Activated CD8-positive, alpha-beta memory T cell treated with anti-CD3 and anti-CD28 coated beads, Interleukin-2, amount 10 ng/mL, durations not matched to agents 7 days and 5 days (primary cell): Measurements from ENCODE around the gene TPGS2. TPM values are rescaled to one million over a fixed set of nuclear protein-coding genes. Genes with fewer than 3 reads are reported as not detected.
"Not testable (repeated sequence)": the region's sequence is repeated elsewhere in the genome, so short reads cannot be mapped to it uniquely, and the experiment has no call there.

Experiments used
- ATAC-seq: fragments of 150-1000 bp; cut with Tn5 transposase; one replicate; pipeline ENCODE4 v1.10.0; 2021; ENCODE audit warnings: moderate library complexity
- CTCF ChIA-PET: fragments of 350-600 bp; sonication (Branson Sonifier 250); formaldehyde crosslinking; loops from one replicate; lab custom pipeline; 2021; ENCODE audit warnings: antibody characterized with exemption; lab: Charles Lee
- DNase-seq: peaks from one replicate; pipeline ENCODE4 v3.0.0-alpha.2; 2020
- H3K27ac Mint-ChIP-seq: one replicate; pipeline ENCODE4 v1.8.0; 2021; ENCODE audit warnings: mild to moderate bottlenecking, mixed read lengths
- H3K27me3 Mint-ChIP-seq: one replicate; pipeline ENCODE4 v1.8.0; 2021; ENCODE audit warnings: mixed read lengths
- H3K36me3 Mint-ChIP-seq: one replicate; pipeline ENCODE4 v1.8.0; 2021; ENCODE audit warnings: mild to moderate bottlenecking, mixed read lengths
- H3K4me1 Mint-ChIP-seq: one replicate; pipeline ENCODE4 v1.8.0; 2021; ENCODE audit warnings: mixed read lengths
- H3K4me3 Mint-ChIP-seq: one replicate; pipeline ENCODE4 v1.8.0; 2021; ENCODE audit warnings: mild to moderate bottlenecking, moderate library complexity, mixed read lengths
- H3K9me3 Mint-ChIP-seq: one replicate; pipeline ENCODE4 v1.8.0; 2022; ENCODE audit warnings: low read depth, mixed read lengths
- total RNA-seq, 2 experiments: library from RNA; stranded (reverse); gene quantifications; one replicate each; pipeline ENCODE4 v1.2.3, GENCODE V29; 2021

Gene TPGS2
- total RNA-seq, 2 experiments from 2014 or later = 119 to 120 TPM

GRCh38 chr18:36839835-36840234, 11.0 kb upstream of the TPGS2 start:
- CTCF ChIA-PET = interaction anchor here (2.3 kb wide), 1 partner anchor 10 kb away, joined by 7 read pairs; the partner anchor contains the start of genes KIAA1328 and TPGS2
- Mint-ChIP-seq H3K9me3 (no peaks in the 10 kb centered on the region), H3K27me3 (no peaks in the 10 kb centered on the region), H3K27ac (no peak overlapping the region), H3K4me1 (peaks cover 4% of the 10 kb centered on the region), H3K36me3 (peaks cover 46% of the 10 kb centered on the region), H3K4me3 (no peak overlapping the region)
- DNase-seq (no peak), ATAC-seq (no peak)

- DNase-seq (no peak), ATAC-seq (no peak)
- Mint-ChIP-seq H3K27ac (no peak overlapping the region), H3K4me3 (no peak overlapping the region), H3K36me3 (peaks cover 35% of the 10 kb centered on the region), H3K9me3 (no peaks in the 10 kb centered on the region), H3K27me3 (no peaks in the 10 kb centered on the region), H3K4me1 (peaks cover 8% of the 10 kb centered on the region)
- CTCF ChIA-PET = no interaction called here
Measured at GRCh38 chr18:36835927-36836326, 7.1 kb upstream of the TPGS2 start.

GRCh38 chr18:36833120-36833519, 4.3 kb upstream of the TPGS2 start:
- Mint-ChIP-seq H3K27ac (no peak overlapping the region), H3K36me3 (peaks cover 18% of the 10 kb centered on the region), H3K4me1 (peaks cover 23% of the 10 kb centered on the region), H3K9me3 (no peaks in the 10 kb centered on the region), H3K4me3 (no peak overlapping the region), H3K27me3 (no peaks in the 10 kb centered on the region)
- ATAC-seq = no peak
- DNase-seq = no peak
- CTCF ChIA-PET = no interaction called here

- CTCF ChIA-PET = no interaction called here
- Mint-ChIP-seq H3K27ac (no peak overlapping the region), H3K27me3 (no peaks in the 10 kb centered on the region), H3K36me3 (peaks cover 17% of the 10 kb centered on the region), H3K4me1 (peaks cover 37% of the 10 kb centered on the region), H3K9me3 (no peaks in the 10 kb centered on the region), H3K4me3 (no peak overlapping the region)
- ATAC-seq (no peak), DNase-seq (no peak)
Measured at GRCh38 chr18:36831139-36831538, 2.3 kb upstream of the TPGS2 start.

- Mint-ChIP-seq H3K27me3 (no peaks in the 10 kb centered on the region), H3K9me3 (no peaks in the 10 kb centered on the region), H3K27ac (peak overlapping the region; percentile 94), H3K4me1 (peaks cover 37% of the 10 kb centered on the region), H3K36me3 (peaks cover 16% of the 10 kb centered on the region), H3K4me3 (peak overlapping the region; percentile 92)
- no peak for ATAC-seq
- DNase-seq = no peak
- CTCF ChIA-PET = interaction anchor here (0.5 to 2.7 kb wide), 5 partner anchors 9 to 71 kb away, joined by 4 to 15 read pairs (median 6); no protein-coding TSS in a partner anchor
Measured at GRCh38 chr18:36830158-36830495, 1.3 kb upstream of the TPGS2 start.

GRCh38 chr18:36829362-36830157, 758 bp upstream of the TPGS2 start:
- no peaks in the 10 kb centered on the region for H3K9me3 Mint-ChIP-seq
- CTCF ChIA-PET = interaction anchor here (0.5 to 2.7 kb wide), 8 partner anchors 9 to 74 kb away, joined by 3 to 15 read pairs (median 5); no protein-coding TSS in a partner anchor
- H3K36me3 Mint-ChIP-seq = peaks cover 16% of the 10 kb centered on the region
- peak overlapping the region; percentile 92 for H3K4me3 Mint-ChIP-seq
- ATAC-seq (no peak), DNase-seq (no peak)
- peaks cover 39% of the 10 kb centered on the region for H3K4me1 Mint-ChIP-seq
- H3K27ac Mint-ChIP-seq = peak overlapping the region; percentile 94
- H3K27me3 Mint-ChIP-seq = no peaks in the 10 kb centered on the region

- peak overlapping the region; percentile 94 for H3K27ac Mint-ChIP-seq
- no peaks in the 10 kb centered on the region for H3K27me3 Mint-ChIP-seq
- DNase-seq (no peak), ATAC-seq (no peak)
- peaks cover 46% of the 10 kb centered on the region for H3K4me1 Mint-ChIP-seq
- H3K9me3 Mint-ChIP-seq = no peaks in the 10 kb centered on the region
- peaks cover 27% of the 10 kb centered on the region for H3K36me3 Mint-ChIP-seq
- H3K4me3 Mint-ChIP-seq = peak overlapping the region; percentile 92
- CTCF ChIA-PET = interaction anchor here (1.3 to 2.7 kb wide), 5 partner anchors 11 to 76 kb away, joined by 3 to 15 read pairs (median 6); no protein-coding TSS in a partner anchor
Measured at GRCh38 chr18:36828157-36828629, 609 bp downstream of the TPGS2 start.

- no peak for DNase-seq
Measured at GRCh38 chr18:36826556-36826955, 2.2 kb downstream of the TPGS2 start.

GRCh38 chr18:36825526-36825925, 3.3 kb downstream of the TPGS2 start:
- Mint-ChIP-seq H3K9me3 (no peaks in the 10 kb centered on the region), H3K36me3 (peaks cover 41% of the 10 kb centered on the region), H3K27me3 (no peaks in the 10 kb centered on the region), H3K27ac (no peak overlapping the region), H3K4me1 (peaks cover 35% of the 10 kb centered on the region), H3K4me3 (no peak overlapping the region)
- ATAC-seq (no peak), DNase-seq (no peak)
- CTCF ChIA-PET = no interaction called here

More at GRCh38 chr18:36826556-36826955, 2.2 kb downstream of the TPGS2 start:
- no peak overlapping the region for H3K27ac Mint-ChIP-seq
- CTCF ChIA-PET = no interaction called here
- no peaks in the 10 kb centered on the region for H3K9me3 Mint-ChIP-seq
- peaks cover 33% of the 10 kb centered on the region for H3K36me3 Mint-ChIP-seq
- ATAC-seq = no peak
- no peak overlapping the region for H3K4me3 Mint-ChIP-seq
- H3K4me1 Mint-ChIP-seq = peaks cover 43% of the 10 kb centered on the region
- H3K27me3 Mint-ChIP-seq = no peaks in the 10 kb centered on the region

- CTCF ChIA-PET = no interaction called here
- Mint-ChIP-seq H3K9me3 (no peaks in the 10 kb centered on the region), H3K4me1 (peaks cover 14% of the 10 kb centered on the region), H3K36me3 (peaks cover 47% of the 10 kb centered on the region), H3K27me3 (no peaks in the 10 kb centered on the region), H3K4me3 (no peak overlapping the region), H3K27ac (no peak overlapping the region)
- no peak for DNase-seq
- no peak for ATAC-seq
Measured at GRCh38 chr18:36821681-36822080, 7.1 kb downstream of the TPGS2 start.

GRCh38 chr18:36819621-36820020, 9.2 kb downstream of the TPGS2 start:
- CTCF ChIA-PET = no interaction called here
- no peaks in the 10 kb centered on the region for H3K9me3 Mint-ChIP-seq
- peaks cover 8% of the 10 kb centered on the region for H3K4me1 Mint-ChIP-seq
- DNase-seq = no peak
- H3K4me3 Mint-ChIP-seq = no peak overlapping the region
- no peaks in the 10 kb centered on the region for H3K27me3 Mint-ChIP-seq
- ATAC-seq = no peak
- H3K36me3 Mint-ChIP-seq = peaks cover 49% of the 10 kb centered on the region
- H3K27ac Mint-ChIP-seq = no peak overlapping the region

GRCh38 chr18:36818652-36819051, 10.2 kb downstream of the TPGS2 start:
- H3K36me3 Mint-ChIP-seq = peaks cover 47% of the 10 kb centered on the region
- CTCF ChIA-PET = interaction anchor here (1.4 kb wide), 1 partner anchor 131 kb away, joined by 6 read pairs; no protein-coding TSS in a partner anchor

GRCh38 chr18:36817039-36817438, 11.8 kb downstream of the TPGS2 start:
- CTCF ChIA-PET = interaction anchor here (0.6 kb wide), 1 partner anchor 164 kb away, joined by 3 read pairs; no protein-coding TSS in a partner anchor
- Mint-ChIP-seq H3K27me3 (no peaks in the 10 kb centered on the region), H3K9me3 (no peaks in the 10 kb centered on the region), H3K4me3 (no peak overlapping the region), H3K36me3 (peaks cover 46% of the 10 kb centered on the region), H3K27ac (no peak overlapping the region), H3K4me1 (peaks cover 15% of the 10 kb centered on the region)
- DNase-seq = no peak
- no peak for ATAC-seq

More at GRCh38 chr18:36818652-36819051, 10.2 kb downstream of the TPGS2 start:
- ATAC-seq (no peak), DNase-seq (no peak)
- Mint-ChIP-seq H3K27me3 (no peaks in the 10 kb centered on the region), H3K27ac (no peak overlapping the region), H3K4me1 (peaks cover 8% of the 10 kb centered on the region), H3K4me3 (no peak overlapping the region), H3K9me3 (no peaks in the 10 kb centered on the region)

GRCh38 chr18:36816096-36816495, 12.7 kb downstream of the TPGS2 start:
- H3K4me3 Mint-ChIP-seq, H3K27me3 Mint-ChIP-seq, DNase-seq, ATAC-seq, H3K9me3 Mint-ChIP-seq, H3K27ac Mint-ChIP-seq: not testable (repeated sequence)
- peaks cover 39% of the 10 kb centered on the region for H3K36me3 Mint-ChIP-seq
- peaks cover 15% of the 10 kb centered on the region for H3K4me1 Mint-ChIP-seq
- CTCF ChIA-PET = interaction anchor here (0.7 kb wide), 1 partner anchor 128 kb away, joined by 3 read pairs; no protein-coding TSS in a partner anchor
